Sciatic nerve (tissue), 2 donors: ENCODE data around the gene GPR153. TPM values are rescaled to one million over a fixed set of nuclear protein-coding genes. Genes with fewer than 3 reads are reported as not detected.

Experiments used
- ATAC-seq: fragments of 200-7000 bp; cut with Tn5 transposase; one replicate; pipeline ENCODE4 v1.9.1; 2020; ENCODE audit warnings: mild to moderate bottlenecking, moderate library complexity
- DNase-seq: peaks from one replicate; pipeline ENCODE4 v3.0.0-alpha.2; 2020; ENCODE audit warnings: low spot score
- intact Hi-C: fragments of 100-400 bp; cut with DNase I; formaldehyde crosslinking; loops from one replicate; pipeline ENCODE4 v1.14.2; 2022
- total RNA-seq: library from RNA; stranded (reverse); fragmentation: NEBNext Ultra II Directional; extraction: Animal tissue kit (Norgen Biotek cat#: 25700); gene quantifications from one replicate; pipeline ENCODE4 v1.2.1, GENCODE V29; 2021
- donor health status: DM: no; HTN: no; CAD: no.
- donor health status: DM: no; HTN: no; CAD: no.

Gene GPR153
- total RNA-seq, 1 donor from 2014 or later, result 10.6 TPM

GRCh38 chr1:6197746-6198427, 63.0 kb downstream of the GPR153 start:
- ATAC-seq, result no peak
- no peak for DNase-seq
- intact Hi-C loops, result no loop called here

Other genes with a start within 250 kb of the GPR153 start
- gene KCNAB2, start 215.2 kb downstream of the GPR153 start, total RNA-seq, result 20.1 TPM
- 0.09 TPM for gene CHD5, start 80.8 kb downstream of the GPR153 start, total RNA-seq
- gene RPL22, start 61.5 kb downstream of the GPR153 start, total RNA-seq, result 354 TPM
- gene RNF207, start 55.0 kb downstream of the GPR153 start, total RNA-seq, result 26.9 TPM
- gene ICMT, start 25.1 kb downstream of the GPR153 start, total RNA-seq, result 41.9 TPM
- gene HES3, start 16.9 kb downstream of the GPR153 start, total RNA-seq, result not detected
- 11.9 TPM for gene ACOT7, start 132.7 kb upstream of the GPR153 start, total RNA-seq
- gene HES2, start 158.8 kb upstream of the GPR153 start, total RNA-seq, result not detected
- 14.4 TPM for gene ESPN, start 163.7 kb upstream of the GPR153 start, total RNA-seq
- 52.0 TPM for gene TNFRSF25, start 205.1 kb upstream of the GPR153 start, total RNA-seq
- gene PLEKHG5, start 230.6 kb upstream of the GPR153 start, total RNA-seq, result 77.7 TPM